Activated CD4-positive, alpha-beta T cell treated with anti-CD3 and anti-CD28 coated beads, Interleukin-2, amount 10 ng/mL, durations not matched to agents 24 days and 14 days (primary cell): ENCODE measurements around the gene PKD1. TPM values are rescaled to one million over a fixed set of nuclear protein-coding genes. Genes with fewer than 3 reads are reported as not detected.

ENCODE experiments used
- DNase-seq: peaks from one replicate; pipeline ENCODE4 v3.0.0; 2022
- H3K27ac Mint-ChIP-seq: one replicate; pipeline ENCODE4 v1.8.0; 2022; ENCODE audit warnings: mild to moderate bottlenecking, mixed read lengths
- H3K27me3 Mint-ChIP-seq: one replicate; pipeline ENCODE4 v1.8.0; 2022; ENCODE audit warnings: mixed read lengths
- H3K36me3 Mint-ChIP-seq: one replicate; pipeline ENCODE4 v1.8.0; 2022; ENCODE audit warnings: low read depth, mild to moderate bottlenecking, mixed read lengths
- H3K4me1 Mint-ChIP-seq: one replicate; pipeline ENCODE4 v1.8.0; 2021; ENCODE audit warnings: mixed read lengths
- H3K4me3 Mint-ChIP-seq: one replicate; pipeline ENCODE4 v1.8.0; 2022; ENCODE audit warnings: mild to moderate bottlenecking, moderate library complexity, mixed read lengths
- H3K9me3 Mint-ChIP-seq: one replicate; pipeline ENCODE4 v1.8.0; 2021; ENCODE audit warnings: mixed read lengths
- intact Hi-C: fragments of 100-400 bp; cut with micrococcal nuclease; formaldehyde crosslinking; loops from one replicate; pipeline ENCODE4 v1.15.1; 2023
- total RNA-seq: library from RNA; stranded (reverse); gene quantifications from 2 replicates; pipeline ENCODE4 v1.2.3, GENCODE V29; 2022

Gene PKD1
- total RNA-seq, 1 donor from 2014 or later = 93.3 TPM

DNA sequence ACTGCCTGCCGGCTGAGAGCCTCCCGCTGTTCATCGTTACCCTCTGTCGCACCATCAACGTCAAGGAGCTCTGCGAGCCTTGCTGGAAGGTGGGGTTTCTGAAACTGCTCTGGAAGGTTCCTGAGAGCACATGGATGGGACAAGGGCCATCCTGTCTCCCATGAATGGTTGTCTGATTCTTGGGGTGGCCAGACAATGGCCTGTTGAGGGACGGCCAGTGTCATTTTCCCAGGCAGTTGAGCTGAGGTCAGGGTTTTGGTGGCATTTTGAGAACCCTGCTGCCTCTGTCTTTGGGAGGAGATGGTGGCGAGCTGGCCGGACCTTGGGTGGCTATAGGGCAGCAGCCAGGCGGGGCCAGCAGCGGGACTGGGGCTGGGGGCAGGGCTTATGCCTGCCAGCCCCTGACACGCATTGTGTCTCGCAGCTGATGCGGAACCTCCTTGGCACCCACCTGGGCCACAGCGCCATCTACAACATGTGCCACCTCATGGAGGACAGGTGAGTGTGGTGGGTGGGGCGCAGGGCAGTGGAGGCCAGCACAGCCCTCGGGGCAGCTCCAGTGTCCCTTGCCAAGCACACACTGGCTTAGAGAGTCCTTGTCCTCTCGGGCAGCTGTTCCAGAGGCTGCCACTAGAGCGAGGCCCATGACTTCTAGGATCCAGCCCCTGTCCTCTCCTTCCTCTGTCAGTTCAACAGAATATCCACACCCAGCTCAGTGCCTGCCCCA lies 78.9 kb downstream of the PKD1 start:
- Mint-ChIP-seq H3K27ac (no peak overlapping the region), H3K9me3 (no peaks in the 10 kb centered on the region), H3K4me1 (no peaks in the 10 kb centered on the region), H3K4me3 (no peak overlapping the region), H3K27me3 (no peaks in the 10 kb centered on the region), H3K36me3 (peaks cover 11% of the 10 kb centered on the region)
- intact Hi-C loops = no loop called here
- DNase-seq = no peak

DNA sequence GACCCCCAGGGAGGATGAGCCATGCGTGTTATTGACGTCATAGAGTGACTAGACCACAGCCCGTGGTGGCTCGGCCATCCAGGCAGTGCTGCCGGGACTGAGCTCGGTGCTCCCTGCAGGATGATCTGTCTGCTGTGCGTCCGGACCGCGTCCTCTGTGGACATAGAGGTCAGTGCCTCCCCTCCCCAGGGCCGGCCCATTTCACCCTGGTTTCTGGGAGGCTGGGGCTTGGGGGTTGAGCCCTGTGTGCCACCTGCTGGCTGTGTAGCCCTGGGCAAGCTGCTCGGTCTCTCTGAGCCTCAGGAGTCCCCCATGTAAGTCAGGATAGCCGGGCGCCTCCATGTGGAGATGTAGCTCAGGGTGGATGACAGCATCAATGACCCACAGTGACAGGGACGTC lies 79.6 kb downstream of the PKD1 start:
- DNase-seq = no peak

DNA sequence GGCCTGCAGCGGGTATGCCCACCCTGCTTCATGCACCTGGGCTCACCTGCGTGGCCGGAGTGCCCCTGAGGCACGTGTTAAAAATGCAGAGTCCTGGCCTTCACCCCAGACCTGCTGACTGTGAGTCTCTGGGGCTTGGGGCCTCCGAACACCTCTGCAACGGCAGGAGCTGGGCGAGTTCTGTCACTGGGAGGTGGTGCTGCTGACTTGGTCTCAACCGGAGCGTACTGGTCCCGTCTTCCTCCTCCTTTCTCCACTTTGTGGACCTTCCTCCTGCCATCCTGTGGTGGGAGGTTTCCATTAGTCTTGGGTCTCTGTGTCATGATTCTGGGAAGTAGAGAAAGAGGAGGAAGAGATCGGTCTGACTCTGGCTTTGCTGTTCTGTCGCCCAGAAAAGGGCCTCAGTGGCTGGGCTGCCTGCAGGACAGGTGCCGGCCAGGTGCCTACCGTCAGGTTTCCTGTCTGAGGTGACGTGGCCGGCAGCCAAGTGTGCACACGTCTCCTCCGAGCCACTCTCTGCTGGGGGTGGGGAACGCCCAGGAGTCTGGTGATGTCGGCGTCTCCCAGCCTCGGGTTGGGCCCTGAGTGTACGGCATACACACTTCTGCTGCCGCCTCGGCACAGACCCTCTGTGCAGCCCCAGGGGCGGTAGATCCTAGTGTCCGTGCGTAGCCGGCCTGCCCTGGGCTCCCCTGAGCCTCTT lies 81.0 kb downstream of the PKD1 start:
- H3K27me3 Mint-ChIP-seq = no peaks in the 10 kb centered on the region
- no peak overlapping the region for H3K27ac Mint-ChIP-seq
- no peak overlapping the region for H3K4me3 Mint-ChIP-seq
- peaks cover 16% of the 10 kb centered on the region for H3K36me3 Mint-ChIP-seq
- H3K9me3 Mint-ChIP-seq = no peaks in the 10 kb centered on the region
- intact Hi-C loops = no loop called here
- no peak for DNase-seq
- H3K4me1 Mint-ChIP-seq = no peaks in the 10 kb centered on the region

More for the DNA sequence above, 79.6 kb downstream of the PKD1 start:
- intact Hi-C loops = no loop called here
- Mint-ChIP-seq H3K36me3 (peaks cover 14% of the 10 kb centered on the region), H3K27me3 (no peaks in the 10 kb centered on the region), H3K27ac (no peak overlapping the region), H3K9me3 (no peaks in the 10 kb centered on the region), H3K4me3 (no peak overlapping the region), H3K4me1 (no peaks in the 10 kb centered on the region)

DNA sequence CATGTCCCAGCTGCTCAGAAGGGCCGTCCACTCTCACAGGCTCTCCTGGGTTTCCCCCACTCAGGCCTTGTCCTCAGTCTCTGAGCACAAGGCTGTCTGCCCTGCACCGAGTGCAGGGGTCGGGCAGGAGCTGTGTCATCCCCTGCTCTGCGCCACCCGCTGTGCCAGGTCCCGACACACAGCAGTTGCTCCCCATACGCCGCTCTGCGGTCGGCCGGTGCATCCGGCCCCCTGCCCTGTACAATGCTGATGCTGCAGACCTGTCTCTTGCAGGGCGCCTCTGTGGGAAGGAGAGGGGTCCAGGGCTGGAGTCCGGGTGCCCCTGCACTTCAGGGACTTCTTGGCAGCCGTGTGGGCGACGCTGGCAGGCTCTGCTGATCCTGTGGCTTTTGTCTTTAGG lies 81.8 kb downstream of the PKD1 start:
- Mint-ChIP-seq H3K9me3 (no peaks in the 10 kb centered on the region), H3K4me1 (no peaks in the 10 kb centered on the region), H3K36me3 (peaks cover 16% of the 10 kb centered on the region), H3K4me3 (no peak overlapping the region), H3K27me3 (no peaks in the 10 kb centered on the region), H3K27ac (no peak overlapping the region)
- intact Hi-C loops = no loop called here
- DNase-seq = no peak

DNA sequence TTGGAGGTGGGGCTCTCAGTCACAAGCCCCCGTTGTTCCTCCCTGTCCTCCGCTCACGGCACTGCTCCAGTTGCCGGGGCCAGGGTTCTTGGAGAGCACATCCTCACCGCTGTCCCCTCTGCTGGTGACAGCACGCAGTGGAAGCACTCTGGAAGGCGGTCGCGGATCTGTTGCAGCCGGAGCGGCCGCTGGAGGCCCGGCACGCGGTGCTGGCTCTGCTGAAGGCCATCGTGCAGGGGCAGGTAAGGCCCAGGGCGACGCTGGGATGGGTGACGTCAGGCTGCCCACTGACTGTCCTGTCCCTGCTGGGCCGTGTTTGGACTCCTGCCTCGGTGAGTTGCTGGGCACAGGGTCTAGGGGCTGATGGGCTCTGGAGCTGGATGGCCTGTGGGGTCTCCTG lies 82.5 kb downstream of the PKD1 start:
- H3K36me3 Mint-ChIP-seq = peaks cover 16% of the 10 kb centered on the region
- DNase-seq = no peak
- no peak overlapping the region for H3K4me3 Mint-ChIP-seq
- intact Hi-C loops = no loop called here
- H3K4me1 Mint-ChIP-seq = peaks cover 5% of the 10 kb centered on the region
- H3K27ac Mint-ChIP-seq = no peak overlapping the region
- H3K27me3 Mint-ChIP-seq = no peaks in the 10 kb centered on the region
- H3K9me3 Mint-ChIP-seq = no peaks in the 10 kb centered on the region

DNA sequence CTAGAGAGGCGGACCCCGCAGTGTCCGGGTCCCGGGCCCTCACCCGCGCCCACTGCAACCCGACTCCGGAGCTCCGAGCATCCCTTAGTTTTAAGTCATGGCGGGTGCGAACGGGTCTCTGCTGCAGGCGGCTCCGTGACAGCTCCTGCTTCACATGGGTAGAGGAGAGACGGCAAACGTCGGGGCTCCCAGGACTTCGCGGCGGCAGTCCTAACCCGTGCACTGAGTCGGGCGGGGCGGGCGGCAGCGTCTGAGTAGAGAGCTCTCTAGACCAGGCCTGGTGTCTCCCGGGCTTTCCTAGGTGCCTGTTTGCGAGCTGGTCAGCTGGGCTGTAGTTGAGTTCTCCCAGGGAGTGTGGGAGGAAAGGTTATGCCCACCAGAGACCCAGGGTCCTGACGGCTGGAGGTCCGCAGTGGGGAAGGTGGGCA lies 87.6 kb downstream of the PKD1 start:
- no peak for DNase-seq
- peaks cover 14% of the 10 kb centered on the region for H3K4me1 Mint-ChIP-seq
- peaks cover 15% of the 10 kb centered on the region for H3K36me3 Mint-ChIP-seq
- no peaks in the 10 kb centered on the region for H3K9me3 Mint-ChIP-seq
- intact Hi-C loops = loop anchor here (5.0 kb wide), 1 partner anchor 56 kb away; no protein-coding TSS in a partner anchor
- peak overlapping the region; percentile 92 for H3K4me3 Mint-ChIP-seq
- H3K27me3 Mint-ChIP-seq = no peaks in the 10 kb centered on the region
- peak overlapping the region; percentile 56 for H3K27ac Mint-ChIP-seq

DNA sequence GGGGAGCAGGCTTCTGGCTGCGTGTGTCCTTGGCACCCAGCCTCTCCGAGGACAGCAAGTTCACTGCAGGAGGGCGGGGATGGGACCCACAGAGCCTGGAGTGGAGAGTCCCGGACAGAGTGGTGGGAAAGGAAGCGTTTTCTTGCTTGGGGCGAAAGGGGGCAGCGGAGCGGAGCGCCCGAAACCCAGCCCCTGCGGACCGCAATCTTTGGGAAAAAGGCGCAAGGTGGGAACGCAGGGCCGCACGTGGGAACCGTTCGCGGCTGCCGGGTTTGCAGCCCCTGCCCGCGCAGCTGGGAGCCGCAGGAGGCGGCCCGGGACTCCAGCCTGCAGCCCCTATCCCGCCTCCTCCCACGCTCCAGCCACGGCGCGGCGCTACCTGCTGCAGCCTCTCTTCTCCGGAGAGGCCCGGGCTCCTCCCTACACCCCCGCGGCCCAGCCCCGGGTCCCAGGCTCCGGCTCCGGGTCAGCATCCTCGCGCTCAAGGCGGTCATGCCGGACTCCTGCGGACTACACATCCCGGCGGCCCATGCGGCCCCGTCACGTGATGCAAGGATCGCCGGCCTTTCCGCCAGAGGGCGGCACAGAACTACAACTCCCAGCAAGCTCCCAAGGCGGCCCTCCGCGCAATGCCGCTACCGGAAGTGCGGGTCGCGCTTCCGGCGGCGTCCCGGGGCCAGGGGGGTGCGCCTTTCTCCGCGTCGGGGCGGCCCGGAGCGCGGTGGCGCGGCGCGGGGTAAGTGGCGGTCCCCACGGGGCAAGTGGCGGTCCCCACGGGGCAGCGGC lies 88.2 kb downstream of the PKD1 start, which contains the start of the genes NTHL1 and TSC2:
Gene NTHL1, minus strand, starts transcription at position 505 of the 786 bp plus-strand sequence. Its CDS starts 11 bp downstream, at position 494.
Gene TSC2, plus strand, starts transcription at position 656 of the 786 bp plus-strand sequence. CDS start 631 bp downstream, outside the sequence.
- H3K27me3 Mint-ChIP-seq = no peaks in the 10 kb centered on the region
- peak within 1 kb of the TSS; percentile 83 for H3K27ac Mint-ChIP-seq
- H3K9me3 Mint-ChIP-seq = no peaks in the 10 kb centered on the region
- H3K4me1 Mint-ChIP-seq = peaks cover 14% of the 10 kb centered on the region
- intact Hi-C loops = loop anchor here (1.0 to 5.0 kb wide), 3 partner anchors 24 to 108 kb away; partner anchors contain the start of gene TRAF7
- peak within 1 kb of the TSS; percentile 92 for H3K4me3 Mint-ChIP-seq
- peaks cover 15% of the 10 kb centered on the region for H3K36me3 Mint-ChIP-seq
- DNase-seq = peak; percentile 99

DNA sequence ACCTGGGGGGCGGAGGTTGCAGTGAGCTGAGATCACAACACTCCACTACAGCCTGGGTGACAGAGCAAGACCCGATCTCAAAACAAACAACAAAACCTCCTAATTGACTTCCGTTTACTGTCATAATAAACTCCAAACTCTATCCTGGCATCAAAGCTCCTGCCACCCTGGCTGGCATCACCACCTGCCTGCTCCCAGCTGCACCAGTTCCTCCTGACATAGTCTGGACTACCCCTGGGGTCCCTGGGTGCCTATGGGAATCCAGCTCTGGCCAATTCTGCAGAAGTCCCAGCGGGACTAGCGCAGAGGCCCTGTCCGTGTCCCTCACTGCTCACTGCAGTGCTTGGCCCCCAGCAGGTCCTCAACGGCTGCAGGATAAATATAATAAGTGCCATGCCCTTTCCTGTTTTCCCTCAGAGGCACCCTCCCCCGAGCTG lies 88.8 kb downstream of the PKD1 start:
- Mint-ChIP-seq H3K36me3 (peaks cover 14% of the 10 kb centered on the region), H3K4me1 (peaks cover 14% of the 10 kb centered on the region), H3K27me3 (no peaks in the 10 kb centered on the region), H3K4me3 (peak overlapping the region; percentile 92), H3K9me3 (no peaks in the 10 kb centered on the region), H3K27ac (peak overlapping the region; percentile 83)
- DNase-seq = peak; percentile 66
- intact Hi-C loops = loop anchor here (1.0 to 5.0 kb wide), 3 partner anchors 24 to 108 kb away; partner anchors contain the start of gene TRAF7

DNA sequence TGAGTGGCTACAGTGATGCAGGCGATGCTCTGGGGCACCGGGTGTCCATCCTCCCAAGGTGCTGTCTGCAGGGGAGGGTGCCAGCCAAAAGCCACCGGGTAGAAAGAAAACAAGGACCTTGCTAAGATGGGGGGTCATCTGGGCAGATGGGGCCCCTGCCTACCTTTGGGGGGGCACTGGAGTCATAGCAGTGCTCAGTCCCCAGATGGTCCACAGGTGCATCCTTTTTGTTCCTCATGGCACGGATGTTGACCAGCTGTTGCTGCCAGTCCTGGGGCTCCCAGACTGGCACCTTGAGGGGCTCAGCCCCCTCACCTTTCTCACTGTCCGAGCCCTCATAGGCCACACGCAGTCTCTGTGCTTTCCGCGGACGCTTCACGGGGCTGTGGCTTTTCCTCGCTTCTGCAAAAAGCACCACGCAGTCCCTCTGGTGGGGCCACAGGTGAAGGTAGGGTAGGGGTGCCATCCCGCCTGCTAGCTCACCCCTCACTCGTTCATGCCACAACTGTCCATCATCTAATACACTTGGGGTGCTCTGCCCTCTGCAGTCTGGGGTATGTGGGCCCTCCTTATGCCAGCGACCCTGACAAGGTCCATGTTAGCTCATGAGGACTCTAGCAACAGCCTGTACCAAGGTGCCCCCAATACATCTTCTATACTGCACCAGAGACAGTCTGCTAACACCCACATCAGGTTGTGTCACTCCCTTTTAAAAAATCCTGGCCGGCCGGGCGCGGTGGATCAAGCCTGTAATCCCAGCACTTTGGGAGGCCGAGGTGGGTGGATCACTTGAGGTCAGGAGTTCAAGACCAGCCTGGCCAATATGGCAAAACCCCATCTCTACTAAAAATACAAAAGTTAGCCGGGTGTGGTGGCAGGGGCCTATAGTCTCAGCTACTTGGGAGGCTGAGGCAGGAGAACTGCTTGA lies 89.5 kb downstream of the PKD1 start:
- H3K9me3 Mint-ChIP-seq = no peaks in the 10 kb centered on the region
- peak overlapping the region; percentile 92 for H3K4me3 Mint-ChIP-seq
- peaks cover 14% of the 10 kb centered on the region for H3K4me1 Mint-ChIP-seq
- DNase-seq = no peak
- intact Hi-C loops = loop anchor here (5.0 kb wide), 1 partner anchor 54 kb away; no protein-coding TSS in a partner anchor
- H3K36me3 Mint-ChIP-seq = peaks cover 9% of the 10 kb centered on the region
- no peak overlapping the region for H3K27ac Mint-ChIP-seq
- H3K27me3 Mint-ChIP-seq = no peaks in the 10 kb centered on the region

DNA sequence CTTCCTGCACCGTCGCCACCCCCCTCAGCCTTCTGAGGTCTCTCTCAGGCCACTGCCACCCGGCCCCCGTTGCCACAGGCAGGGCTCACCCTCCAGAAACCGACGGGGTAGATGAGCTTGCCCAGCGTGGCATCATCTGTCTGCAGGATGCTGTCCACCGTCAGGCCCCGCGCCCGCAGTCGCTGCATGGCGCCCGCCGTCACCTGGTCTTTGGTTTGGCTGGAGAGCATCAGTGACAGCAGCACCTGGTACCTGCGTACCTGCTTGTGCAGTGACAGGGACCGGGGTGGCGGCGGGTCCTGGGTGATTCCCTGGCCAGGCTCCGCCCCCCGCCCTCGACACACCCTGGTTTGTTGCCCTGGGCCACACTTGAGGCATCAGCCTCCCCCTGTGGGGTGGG lies 91.2 kb downstream of the PKD1 start:
- intact Hi-C loops = no loop called here
- no peak overlapping the region for H3K4me3 Mint-ChIP-seq
- no peaks in the 10 kb centered on the region for H3K9me3 Mint-ChIP-seq
- H3K36me3 Mint-ChIP-seq = peaks cover 7% of the 10 kb centered on the region
- peaks cover 14% of the 10 kb centered on the region for H3K4me1 Mint-ChIP-seq
- DNase-seq = no peak
- no peaks in the 10 kb centered on the region for H3K27me3 Mint-ChIP-seq
- no peak overlapping the region for H3K27ac Mint-ChIP-seq

DNA sequence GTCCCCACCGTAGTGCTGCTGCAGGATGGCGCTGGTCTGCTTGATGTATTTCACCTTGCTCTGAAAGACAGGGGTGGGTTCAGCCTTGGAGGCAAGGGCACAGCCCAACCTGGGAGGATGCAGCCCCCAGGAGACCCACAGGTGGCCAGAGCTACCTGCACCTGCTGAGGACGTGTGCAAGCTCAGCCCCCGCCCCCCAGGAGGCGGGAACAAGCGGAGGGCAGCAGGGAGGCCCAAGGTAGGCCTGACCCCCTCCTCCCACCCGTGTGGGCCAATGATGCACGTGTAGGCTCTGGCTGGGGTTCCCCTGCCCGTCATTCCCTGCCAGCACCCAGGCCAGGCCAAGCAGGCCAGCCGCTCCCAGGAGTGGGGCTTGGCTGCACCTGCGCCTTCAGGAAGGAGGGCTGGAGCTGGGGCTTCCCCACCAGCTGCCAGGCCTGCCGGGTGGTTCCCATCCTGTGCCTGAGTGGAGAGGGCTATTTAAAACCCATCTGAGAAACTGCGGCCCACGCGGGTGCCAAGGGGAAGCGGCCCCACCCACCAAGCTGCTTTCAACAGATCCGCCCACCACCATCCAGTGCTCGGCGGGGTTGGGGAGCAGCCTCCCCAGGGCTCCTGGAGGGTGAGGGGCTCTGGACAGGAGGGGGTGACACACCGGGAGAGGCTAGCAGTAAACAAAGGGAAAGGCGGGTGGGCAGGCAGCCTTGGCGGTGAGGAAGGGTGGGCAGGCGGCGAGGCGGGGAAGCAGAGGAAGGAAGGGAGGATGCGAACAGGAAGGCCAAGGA lies 91.8 kb downstream of the PKD1 start:
- Mint-ChIP-seq H3K4me3 (no peak overlapping the region), H3K9me3 (no peaks in the 10 kb centered on the region), H3K36me3 (peaks cover 7% of the 10 kb centered on the region), H3K27me3 (no peaks in the 10 kb centered on the region), H3K27ac (no peak overlapping the region), H3K4me1 (peaks cover 14% of the 10 kb centered on the region)
- intact Hi-C loops = no loop called here
- DNase-seq = no peak

DNA sequence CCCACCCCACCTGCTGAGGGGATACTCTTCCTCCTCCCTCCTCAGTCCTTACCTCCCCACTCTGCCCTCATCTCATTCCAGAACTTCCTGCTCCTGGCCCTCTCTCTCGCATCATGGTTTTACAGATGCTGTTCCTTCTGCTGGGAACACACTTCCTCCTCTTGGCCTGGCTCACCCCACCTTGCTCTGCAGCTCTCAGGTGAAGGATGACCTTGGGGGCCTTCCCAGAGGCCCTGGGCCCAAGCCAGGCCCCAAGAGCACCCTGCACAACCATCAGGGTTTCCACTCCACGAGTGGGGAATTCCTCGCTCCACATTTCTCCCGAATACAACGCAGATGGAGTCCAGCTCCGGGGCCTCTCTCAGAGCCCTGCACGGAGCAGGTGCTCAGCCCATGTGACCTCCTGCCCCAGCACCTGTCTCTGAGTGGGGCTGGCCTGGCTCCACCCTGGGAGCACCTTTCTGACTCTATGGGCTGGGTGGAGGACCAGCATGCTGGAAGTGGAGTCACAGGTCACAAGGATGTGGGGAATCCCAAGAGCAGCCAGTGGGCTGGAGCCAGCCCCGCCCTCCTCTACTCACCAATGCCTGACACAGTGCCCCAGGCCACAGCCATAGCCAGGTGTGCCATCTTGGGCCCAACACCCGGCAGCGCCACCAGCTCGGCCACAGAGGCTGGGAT lies 92.6 kb downstream of the PKD1 start:
- Mint-ChIP-seq H3K4me3 (no peak overlapping the region), H3K27me3 (no peaks in the 10 kb centered on the region), H3K4me1 (peaks cover 9% of the 10 kb centered on the region), H3K9me3 (no peaks in the 10 kb centered on the region), H3K36me3 (peaks cover 7% of the 10 kb centered on the region), H3K27ac (no peak overlapping the region)
- intact Hi-C loops = no loop called here
- DNase-seq = no peak
